ENCODE data around the gene DVL1.
A peak's percentile ranks its signal among the peaks of the same experiment; 100 is the strongest.

DVL1 gene

GRCh38 chr1:1310476-1311053 lies 38.7 kb downstream of the DVL1 start:
- no peaks in the 10 kb centered on the region for H3K27me3 ChIP-seq (ENCODE audit: control insufficient read depth, insufficient read depth, low read length)
- peaks cover 27% of the 10 kb centered on the region for H3K4me1 ChIP-seq (ENCODE audit: control insufficient read depth, insufficient read depth, low read length)
- H3K9me3 ChIP-seq (replicated peaks; ENCODE audit: low read length) = no peaks in the 10 kb centered on the region
- H3K4me2 ChIP-seq (ENCODE audit: low read length) = peak overlapping the region; percentile 95
- H3K36me3 ChIP-seq (ENCODE audit: insufficient read depth, low read length) = peaks cover 55% of the 10 kb centered on the region
- H3K9ac ChIP-seq (ENCODE audit: low read depth, low read length) = no peak overlapping the region
- no peak overlapping the region for H3K4me3 ChIP-seq (ENCODE audit: low read length)

GRCh38 chr1:1310109-1310385 lies 39.2 kb downstream of the DVL1 start:
- Histone ChIP-seq H3K4me2 (ENCODE audit: low read length) (peak overlapping the region; percentile 95), H3K27me3 (ENCODE audit: control insufficient read depth, insufficient read depth, low read length) (no peaks in the 10 kb centered on the region), H3K36me3 (ENCODE audit: insufficient read depth, low read length) (peaks cover 52% of the 10 kb centered on the region), H3K9ac (ENCODE audit: low read depth, low read length) (no peak overlapping the region), H3K4me3 (ENCODE audit: low read length) (no peak overlapping the region), H3K4me1 (ENCODE audit: control insufficient read depth, insufficient read depth, low read length) (peaks cover 32% of the 10 kb centered on the region), H3K9me3 (replicated peaks; ENCODE audit: low read length) (no peaks in the 10 kb centered on the region)

DNA sequence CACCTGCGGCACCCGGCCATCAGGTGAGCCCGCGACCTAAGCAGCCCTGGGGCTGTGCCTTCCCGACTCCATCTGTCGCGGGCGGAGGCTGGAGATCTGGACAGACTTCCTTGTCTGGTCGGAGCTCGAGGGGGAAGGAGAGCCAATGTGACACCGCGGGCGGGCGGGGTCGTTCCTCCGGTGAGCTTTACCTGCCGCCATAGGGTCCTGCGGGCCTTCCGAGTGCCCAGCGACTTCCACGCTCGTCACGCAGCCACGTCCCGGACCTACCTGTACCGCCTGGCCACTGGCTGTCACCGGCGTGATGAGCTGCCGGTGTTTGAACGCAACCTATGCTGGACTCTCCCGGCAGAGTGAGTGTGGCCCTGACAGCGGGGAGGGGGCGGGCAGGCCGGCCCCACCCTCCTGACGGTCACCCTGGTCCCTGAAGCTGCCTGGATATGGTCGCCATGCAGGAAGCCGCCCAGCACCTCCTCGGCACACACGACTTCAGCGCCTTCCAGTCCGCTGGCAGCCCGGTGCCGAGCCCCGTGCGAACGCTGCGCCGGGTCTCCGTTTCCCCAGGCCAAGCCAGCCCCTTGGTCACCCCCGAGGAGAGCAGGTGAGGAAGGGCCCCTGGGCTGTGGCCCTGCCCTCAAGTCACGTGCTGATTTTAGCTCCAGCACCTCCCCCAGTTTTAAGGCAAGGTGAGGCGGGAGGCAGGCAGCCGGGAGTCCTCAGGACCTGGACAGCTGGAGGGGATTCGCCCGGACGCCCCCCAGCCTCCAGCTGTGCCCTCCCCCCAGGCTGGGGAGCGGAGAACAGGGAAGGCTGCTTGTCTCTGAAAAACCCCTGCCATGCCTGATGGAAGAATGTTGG lies 39.7 kb downstream of the DVL1 start:
- Histone ChIP-seq H3K36me3 (ENCODE audit: insufficient read depth, low read length) (peaks cover 46% of the 10 kb centered on the region), H3K9me3 (replicated peaks; ENCODE audit: low read length) (no peaks in the 10 kb centered on the region), H3K4me2 (ENCODE audit: low read length) (peak overlapping the region; percentile 95), H3K9ac (ENCODE audit: low read depth, low read length) (peak overlapping the region; percentile 90), H3K4me3 (ENCODE audit: low read length) (peak overlapping the region; percentile 89), H3K4me1 (ENCODE audit: control insufficient read depth, insufficient read depth, low read length) (peaks cover 38% of the 10 kb centered on the region), H3K27me3 (ENCODE audit: control insufficient read depth, insufficient read depth, low read length) (no peaks in the 10 kb centered on the region)

DNA sequence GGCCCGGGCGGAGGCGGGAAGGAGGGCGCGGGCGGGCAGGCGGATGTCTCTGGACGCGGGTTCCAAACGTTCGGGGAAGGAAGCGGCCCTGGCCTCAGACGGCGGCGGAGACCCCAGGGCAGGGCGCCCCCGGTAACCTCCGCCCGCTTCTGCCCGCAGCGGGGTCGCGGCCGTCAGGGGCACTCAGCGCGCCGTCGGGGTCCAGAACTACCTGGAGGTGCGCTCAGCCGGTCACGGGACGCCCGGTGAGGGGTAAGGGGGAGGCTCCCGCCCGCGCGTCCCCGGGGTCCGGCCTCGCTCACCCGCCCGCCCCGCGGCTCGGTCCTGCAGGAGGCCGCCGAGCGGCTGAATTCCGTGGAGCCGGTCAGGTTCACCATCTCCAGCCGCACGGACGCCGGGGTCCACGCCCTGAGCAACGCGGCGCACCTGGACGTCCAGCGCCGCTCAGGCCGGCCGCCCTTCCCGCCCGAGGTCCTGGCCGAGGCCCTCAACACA lies 40.4 kb downstream of the DVL1 start:
- no peaks in the 10 kb centered on the region for H3K27me3 ChIP-seq (ENCODE audit: control insufficient read depth, insufficient read depth, low read length)
- H3K9ac ChIP-seq (ENCODE audit: low read depth, low read length) = peak overlapping the region; percentile 90
- peak overlapping the region; percentile 89 for H3K4me3 ChIP-seq (ENCODE audit: low read length)
- peaks cover 40% of the 10 kb centered on the region for H3K36me3 ChIP-seq (ENCODE audit: insufficient read depth, low read length)
- peak overlapping the region; percentile 95 for H3K4me2 ChIP-seq (ENCODE audit: low read length)
- H3K4me1 ChIP-seq (ENCODE audit: control insufficient read depth, insufficient read depth, low read length) = peaks cover 42% of the 10 kb centered on the region
- no peaks in the 10 kb centered on the region for H3K9me3 ChIP-seq (replicated peaks; ENCODE audit: low read length)

- H3K27me3 ChIP-seq (ENCODE audit: control insufficient read depth, insufficient read depth, low read length) = no peaks in the 10 kb centered on the region
- no peaks in the 10 kb centered on the region for H3K9me3 ChIP-seq (replicated peaks; ENCODE audit: low read length)
- H3K36me3 ChIP-seq (ENCODE audit: insufficient read depth, low read length) = peaks cover 33% of the 10 kb centered on the region
- peak within 1 kb of the TSS; percentile 95 for H3K4me2 ChIP-seq (ENCODE audit: low read length)
- H3K9ac ChIP-seq (ENCODE audit: low read depth, low read length) = peak within 1 kb of the TSS; percentile 90
- peak within 1 kb of the TSS; percentile 94 for H3K4me3 ChIP-seq (ENCODE audit: low read length)
- H3K4me1 ChIP-seq (ENCODE audit: control insufficient read depth, insufficient read depth, low read length) = peaks cover 43% of the 10 kb centered on the region
Measured at GRCh38 chr1:1307923-1308755, 41.1 kb downstream of the DVL1 start, which contains the start of the genes ACAP3 and PUSL1. Gene ACAP3, minus strand, starts transcription at chr1:1307930. Its CDS starts 115 bp downstream, at chr1:1307815. Gene PUSL1, plus strand, starts transcription at chr1:1308597. Its CDS starts 47 bp downstream, at chr1:1308644.

DNA sequence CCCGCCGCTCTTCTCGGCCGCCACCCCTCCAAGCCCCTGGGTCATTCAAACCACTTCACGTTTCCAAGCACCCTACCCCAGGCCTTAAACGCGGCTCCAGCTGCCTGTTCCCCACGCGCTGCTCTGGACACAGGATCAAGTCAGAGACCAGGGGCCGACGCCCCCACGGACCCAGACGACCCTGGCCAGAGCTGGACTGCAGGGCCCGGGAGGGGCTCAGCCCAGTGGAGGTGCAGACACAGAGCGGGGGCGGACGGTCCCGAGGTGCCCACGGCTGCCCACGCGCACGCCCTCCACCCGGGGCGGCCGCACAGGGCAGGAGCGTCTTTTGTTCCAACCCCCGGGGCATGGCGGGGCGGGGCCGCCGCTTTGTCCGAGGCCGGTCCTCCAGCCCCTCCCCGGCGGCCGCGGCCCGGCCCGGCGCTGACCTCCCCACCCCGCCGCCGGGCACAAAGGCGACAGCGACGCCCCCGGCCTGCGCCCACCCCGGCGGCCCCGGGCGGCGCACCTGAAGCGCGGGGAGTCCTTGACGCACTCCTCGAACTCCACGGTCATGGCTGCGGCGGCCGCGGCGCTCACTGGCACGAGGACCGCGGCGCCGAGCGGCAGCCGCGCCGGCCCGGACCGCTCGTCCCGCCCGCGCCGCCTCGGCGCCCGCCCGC lies 41.8 kb downstream of the DVL1 start:
- H3K9me3 ChIP-seq (replicated peaks; ENCODE audit: low read length) = no peaks in the 10 kb centered on the region
- peaks cover 43% of the 10 kb centered on the region for H3K4me1 ChIP-seq (ENCODE audit: control insufficient read depth, insufficient read depth, low read length)
- peak overlapping the region; percentile 94 for H3K4me2 ChIP-seq (ENCODE audit: low read length)
- H3K4me3 ChIP-seq (ENCODE audit: low read length) = peak overlapping the region; percentile 94
- H3K36me3 ChIP-seq (ENCODE audit: insufficient read depth, low read length) = peaks cover 29% of the 10 kb centered on the region
- peak overlapping the region; percentile 83 for H3K9ac ChIP-seq (ENCODE audit: low read depth, low read length)
- no peaks in the 10 kb centered on the region for H3K27me3 ChIP-seq (ENCODE audit: control insufficient read depth, insufficient read depth, low read length)

DNA sequence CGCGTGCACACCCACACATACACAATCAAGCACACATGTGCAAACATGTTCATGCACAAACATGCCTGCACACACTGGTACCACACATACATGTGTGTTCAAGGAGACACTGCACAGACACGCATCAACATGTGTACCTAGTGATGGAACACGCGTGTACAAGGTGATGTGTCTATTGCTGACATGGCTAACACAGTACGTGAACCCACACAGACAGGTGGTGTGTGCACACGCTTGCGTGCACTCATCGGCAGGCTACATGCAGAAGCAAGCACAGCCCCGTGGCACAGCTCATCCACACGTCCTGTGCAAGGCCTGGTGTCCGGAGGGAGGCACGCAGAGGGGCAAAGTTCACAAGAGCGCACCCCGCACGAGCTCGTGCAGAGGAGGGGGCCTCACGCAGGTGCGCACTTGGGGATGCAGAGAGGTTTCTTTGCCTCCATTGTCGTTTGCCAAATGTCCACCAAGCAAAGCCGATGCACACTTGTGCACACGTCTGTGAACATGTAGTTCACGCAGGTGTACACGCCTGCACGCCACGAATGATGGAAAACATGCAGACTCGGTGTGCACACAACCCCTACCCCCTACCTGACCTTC lies 42.5 kb downstream of the DVL1 start:
- Histone ChIP-seq H3K4me1 (ENCODE audit: control insufficient read depth, insufficient read depth, low read length) (peaks cover 43% of the 10 kb centered on the region), H3K27me3 (ENCODE audit: control insufficient read depth, insufficient read depth, low read length) (no peaks in the 10 kb centered on the region), H3K4me2 (ENCODE audit: low read length) (peak overlapping the region; percentile 94), H3K9me3 (replicated peaks; ENCODE audit: low read length) (no peaks in the 10 kb centered on the region), H3K4me3 (ENCODE audit: low read length) (peak overlapping the region; percentile 94), H3K36me3 (ENCODE audit: insufficient read depth, low read length) (peaks cover 25% of the 10 kb centered on the region), H3K9ac (ENCODE audit: low read depth, low read length) (peak overlapping the region; percentile 83)

DNA sequence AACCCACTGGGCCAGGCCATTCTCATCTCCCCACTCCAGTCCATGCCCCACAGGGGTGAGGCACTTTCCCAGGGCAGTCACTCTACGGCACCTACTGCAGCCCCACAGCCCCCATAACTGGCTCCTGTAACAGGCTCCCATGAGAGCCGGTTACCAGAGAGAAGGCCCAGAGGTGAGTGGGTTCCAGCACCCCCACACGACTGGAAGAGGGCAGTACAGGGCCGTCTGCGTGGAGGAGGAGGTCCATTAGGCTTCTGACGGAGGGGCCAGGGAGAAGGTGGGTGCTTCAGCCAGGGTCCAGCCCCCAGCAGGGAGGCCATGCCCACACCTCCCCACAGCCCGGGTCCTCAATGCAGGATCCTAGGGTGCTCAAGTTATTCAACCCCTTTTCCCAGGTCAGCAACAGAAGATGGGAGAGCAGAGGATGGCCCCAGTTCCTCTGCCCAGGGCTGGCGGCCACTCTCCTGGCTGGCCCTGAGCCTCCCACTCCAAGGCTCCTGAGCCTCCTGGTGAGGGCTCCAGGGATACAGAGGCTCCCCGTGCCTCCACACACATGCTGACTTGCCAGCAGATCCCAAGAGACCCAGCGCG lies 43.1 kb downstream of the DVL1 start:
- Histone ChIP-seq H3K9me3 (replicated peaks; ENCODE audit: low read length) (no peaks in the 10 kb centered on the region), H3K4me3 (ENCODE audit: low read length) (peak overlapping the region; percentile 94), H3K4me1 (ENCODE audit: control insufficient read depth, insufficient read depth, low read length) (peaks cover 43% of the 10 kb centered on the region), H3K27me3 (ENCODE audit: control insufficient read depth, insufficient read depth, low read length) (no peaks in the 10 kb centered on the region), H3K9ac (ENCODE audit: low read depth, low read length) (peak overlapping the region; percentile 43), H3K4me2 (ENCODE audit: low read length) (peak overlapping the region; percentile 94), H3K36me3 (ENCODE audit: insufficient read depth, low read length) (peaks cover 19% of the 10 kb centered on the region)

GRCh38 chr1:1305300-1306069 lies 43.7 kb downstream of the DVL1 start:
- H3K27me3 ChIP-seq (ENCODE audit: control insufficient read depth, insufficient read depth, low read length) = no peaks in the 10 kb centered on the region
- peak overlapping the region; percentile 94 for H3K4me2 ChIP-seq (ENCODE audit: low read length)
- H3K4me1 ChIP-seq (ENCODE audit: control insufficient read depth, insufficient read depth, low read length) = peaks cover 43% of the 10 kb centered on the region
- peak overlapping the region; percentile 59 for H3K9ac ChIP-seq (ENCODE audit: low read depth, low read length)
- H3K36me3 ChIP-seq (ENCODE audit: insufficient read depth, low read length) = peaks cover 13% of the 10 kb centered on the region
- H3K4me3 ChIP-seq (ENCODE audit: low read length) = peak overlapping the region; percentile 94
- H3K9me3 ChIP-seq (replicated peaks; ENCODE audit: low read length) = no peaks in the 10 kb centered on the region
